ENCODE results near the gene TSSK2.
A peak's percentile ranks its signal among the peaks of the same experiment; 100 is the strongest.

Gene TSSK2

DNA sequence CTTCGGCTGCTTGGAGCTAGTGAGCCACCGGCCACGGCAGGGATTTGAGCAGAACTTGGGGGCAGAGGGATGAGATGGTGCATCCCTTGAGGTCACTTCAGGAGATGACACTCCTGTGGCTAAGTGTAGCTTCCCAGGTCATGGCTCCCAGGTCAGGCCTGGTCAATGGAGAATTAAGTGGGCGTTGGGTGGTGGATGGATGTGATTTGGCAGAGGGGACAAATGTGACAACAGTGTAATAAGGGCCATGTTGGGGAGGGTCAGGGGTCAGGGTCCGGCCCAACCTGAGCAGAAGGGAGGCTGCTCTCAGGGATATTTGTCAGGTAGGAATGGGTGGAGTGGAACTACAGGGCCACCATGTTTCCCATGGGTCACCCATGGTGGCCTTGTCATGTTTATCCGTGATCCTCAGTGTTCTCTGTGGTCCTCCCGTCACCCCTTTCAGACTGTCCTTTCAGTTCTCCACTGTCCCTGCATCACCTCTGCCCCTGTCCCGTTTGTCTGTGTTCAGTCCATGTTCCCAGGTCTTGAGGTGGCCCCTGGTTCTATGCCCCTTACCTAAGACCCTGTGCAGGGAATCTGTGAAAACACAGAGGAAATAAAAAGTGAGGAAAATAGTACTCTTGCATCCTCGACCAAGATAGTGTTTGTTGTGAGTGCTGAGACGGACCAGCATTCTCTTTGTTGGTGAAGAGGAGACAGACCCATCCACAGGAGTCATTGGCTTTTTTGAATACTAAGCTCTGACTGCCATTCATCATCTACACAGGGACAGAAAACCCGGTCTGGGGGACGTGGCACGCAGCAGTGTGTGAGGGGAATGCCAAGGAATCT, 41.3 kb downstream of the TSSK2 start:
- no peak for DNase-seq

DNA sequence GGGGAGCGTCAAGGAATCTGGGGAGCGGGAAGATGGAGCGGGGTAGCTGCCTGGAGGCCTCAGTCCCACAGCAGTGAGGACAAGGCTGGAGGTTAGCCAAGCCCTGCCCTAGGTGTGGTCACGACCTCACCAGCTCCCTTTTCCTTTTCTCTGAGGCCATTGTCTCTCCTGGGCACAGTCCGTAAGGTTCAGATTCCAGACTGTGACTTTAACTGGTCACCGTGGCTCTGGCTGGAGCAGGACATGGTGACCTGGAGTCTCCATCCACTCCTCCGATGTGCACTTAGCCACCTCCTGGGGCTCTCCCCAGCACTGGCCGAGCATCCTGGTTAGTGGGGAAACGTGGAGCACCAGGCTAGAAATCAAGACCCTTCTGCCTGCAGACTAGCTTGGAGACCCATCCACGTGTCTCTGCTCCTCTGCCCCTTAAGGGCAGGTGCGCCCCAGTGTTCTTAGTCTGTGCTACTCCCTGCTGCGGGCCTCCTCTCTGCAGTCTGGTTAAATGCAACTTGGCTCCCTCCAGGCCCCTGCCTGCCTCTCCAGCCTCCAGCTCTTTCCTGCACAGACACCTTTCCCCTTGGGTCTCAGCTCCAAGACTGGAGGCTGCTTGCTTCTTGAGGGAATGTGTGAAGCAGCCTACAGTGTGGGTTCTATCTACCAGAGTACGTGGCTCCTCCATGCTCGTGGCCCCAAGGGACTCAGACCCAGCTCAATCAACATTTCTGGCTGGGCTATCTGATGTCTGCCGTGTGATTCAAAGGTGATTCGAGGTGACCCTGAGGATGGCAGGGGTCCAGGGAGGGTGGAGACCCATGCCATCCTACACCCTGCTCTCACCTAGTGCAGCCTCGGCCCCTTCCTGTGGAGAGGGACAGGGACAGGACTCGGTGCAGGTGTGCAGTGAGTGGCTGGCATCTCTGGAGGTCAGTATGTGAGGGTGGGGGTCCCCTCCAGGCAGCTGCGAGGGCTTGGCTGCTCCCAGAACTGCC, 42.2 kb downstream of the TSSK2 start:
- no peak for DNase-seq

DNA sequence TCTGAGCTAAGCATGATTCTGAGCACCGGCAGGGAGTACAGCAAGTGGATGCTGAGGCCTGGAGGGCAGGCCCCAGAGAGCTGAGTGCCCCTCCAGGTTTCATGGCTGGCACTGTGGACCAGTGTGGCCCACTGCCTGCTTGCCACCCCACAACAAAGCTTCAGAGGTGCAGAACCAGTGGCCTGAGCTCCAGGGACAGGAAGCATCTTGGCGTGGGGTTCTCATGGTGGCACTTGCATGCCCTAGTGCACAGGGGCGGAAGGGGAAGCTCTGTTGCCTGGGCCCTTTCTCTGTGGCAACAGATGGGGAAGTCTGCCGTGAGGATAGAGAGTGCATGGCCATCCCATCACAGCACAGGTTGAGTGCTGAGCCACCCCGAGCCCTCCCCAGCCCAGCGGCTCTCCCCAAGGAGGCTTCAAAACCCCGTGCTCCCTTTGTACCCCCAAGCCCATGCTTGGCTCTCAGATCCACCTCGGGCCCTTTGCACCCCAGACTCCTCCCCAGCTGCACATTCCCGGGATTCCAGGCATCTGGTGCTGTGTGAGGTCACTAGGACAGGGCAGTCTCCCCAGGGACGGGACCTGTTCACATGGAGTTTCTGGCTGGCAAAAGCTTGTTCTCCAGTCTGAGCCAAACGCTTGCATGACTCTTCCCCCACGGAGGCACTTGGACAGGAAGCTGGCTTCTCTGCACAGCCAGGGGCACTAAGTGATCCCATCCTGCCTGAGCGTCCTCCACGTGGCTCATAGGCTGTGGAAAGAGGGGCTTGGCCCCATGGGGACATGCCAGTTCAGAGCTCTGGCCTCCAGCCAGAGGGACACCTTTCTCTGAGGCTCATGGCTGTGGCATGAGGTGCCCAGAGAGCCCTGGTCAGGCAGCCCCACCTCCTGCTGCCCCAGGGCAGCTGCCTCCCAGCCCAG, 43.3 kb downstream of the TSSK2 start:
- no peak for DNase-seq

DNA sequence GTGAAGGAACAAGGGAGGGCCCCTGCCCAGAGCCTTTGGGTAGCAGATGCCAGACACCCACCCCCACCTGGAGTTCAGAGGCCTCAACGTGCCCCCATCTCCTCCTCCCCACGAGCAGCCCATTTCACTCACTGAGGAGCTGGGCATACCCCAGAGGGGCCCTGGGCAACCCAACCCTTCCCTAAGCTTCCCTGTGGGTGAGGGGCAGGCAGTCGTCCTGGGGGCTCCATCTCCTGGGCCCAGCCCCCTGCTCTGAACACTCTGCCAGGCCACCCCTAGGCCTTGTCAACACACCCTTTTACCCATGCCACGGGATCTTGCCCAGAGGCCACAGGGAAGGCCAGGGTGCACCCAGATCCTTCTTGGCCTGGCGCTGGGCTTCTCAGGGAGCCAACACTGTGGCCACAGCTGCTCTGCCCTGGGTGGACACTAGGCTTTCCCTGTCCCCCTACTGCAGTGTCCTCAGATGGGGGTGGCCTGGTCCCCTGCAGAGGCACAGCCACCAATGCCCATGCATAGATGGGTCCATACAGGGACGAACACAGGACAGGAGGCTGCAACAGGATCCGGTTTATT, 44.0 kb downstream of the TSSK2 start:
- DNase-seq = no peak

DNA sequence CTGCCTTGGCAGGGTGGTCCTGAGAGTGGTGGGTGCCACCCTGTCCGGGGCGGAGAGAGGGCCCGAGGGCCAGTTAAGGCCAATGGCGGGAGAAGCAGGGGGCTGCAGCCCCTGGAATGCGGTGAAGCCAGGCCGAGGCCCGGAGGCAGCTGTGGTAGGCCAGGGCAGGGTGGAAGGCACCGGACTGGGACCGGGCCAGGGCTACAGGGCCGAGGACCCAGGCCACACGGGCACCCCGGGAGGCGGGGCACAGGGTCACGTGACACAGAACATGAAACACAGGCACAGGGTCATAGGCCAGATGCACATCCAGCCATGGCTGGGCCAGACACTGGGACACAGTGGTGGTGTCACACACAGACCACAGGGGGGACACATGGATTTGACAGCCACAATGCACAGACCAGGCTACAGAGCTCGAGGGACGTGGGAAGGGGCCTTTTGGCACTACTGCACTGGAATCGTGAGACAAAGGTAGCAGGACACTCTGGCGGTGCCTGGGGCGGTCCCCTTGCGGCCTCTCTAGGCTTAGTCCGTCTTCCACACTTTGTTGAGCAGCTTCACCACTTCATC, 44.6 kb downstream of the TSSK2 start:
- DNase-seq = no peak

DNA sequence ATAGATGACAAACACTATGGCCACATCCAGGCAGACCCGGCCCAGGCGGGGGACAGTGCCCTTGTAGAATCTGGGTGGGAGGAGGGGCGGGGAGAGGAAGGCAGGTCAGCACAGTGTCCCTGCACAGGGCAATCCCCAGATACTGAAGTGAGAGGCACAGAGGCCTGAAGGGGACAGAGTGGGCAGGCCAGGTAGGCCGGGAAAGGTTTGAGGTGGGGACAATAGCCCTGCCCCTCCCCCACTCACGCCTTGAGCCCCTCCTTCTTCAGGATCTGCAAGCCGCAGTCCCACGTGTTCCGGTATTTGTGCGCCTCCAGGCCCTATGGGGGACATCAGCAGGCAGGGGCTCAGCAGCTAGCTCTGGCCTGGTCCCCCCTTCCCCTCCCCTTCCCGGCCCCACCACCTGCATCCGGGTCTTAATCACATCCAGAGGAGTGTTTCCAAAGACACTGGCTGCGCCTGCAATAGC, 45.1 kb downstream of the TSSK2 start:
- no peak for DNase-seq

DNA sequence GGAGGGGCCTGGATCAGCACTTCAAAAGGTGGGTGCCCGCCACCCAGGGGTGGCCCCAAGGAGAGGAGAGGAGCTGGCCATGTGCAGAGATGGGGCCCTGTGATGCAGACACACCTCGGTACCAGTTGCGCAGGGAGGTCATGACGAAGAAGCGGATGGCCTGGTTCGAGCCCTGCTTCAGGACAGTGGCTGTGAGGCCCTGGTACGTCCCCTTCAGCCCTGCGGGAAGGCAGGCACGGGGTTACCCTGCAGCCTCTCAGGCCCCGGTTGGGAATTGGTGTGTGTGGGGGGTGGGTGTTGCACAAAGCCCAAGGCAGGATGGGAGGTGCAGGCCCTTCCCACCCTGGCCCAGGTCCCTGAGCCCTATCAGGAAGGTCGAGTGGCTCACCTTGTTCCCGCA, 45.6 kb downstream of the TSSK2 start:
- DNase-seq = no peak

DNA sequence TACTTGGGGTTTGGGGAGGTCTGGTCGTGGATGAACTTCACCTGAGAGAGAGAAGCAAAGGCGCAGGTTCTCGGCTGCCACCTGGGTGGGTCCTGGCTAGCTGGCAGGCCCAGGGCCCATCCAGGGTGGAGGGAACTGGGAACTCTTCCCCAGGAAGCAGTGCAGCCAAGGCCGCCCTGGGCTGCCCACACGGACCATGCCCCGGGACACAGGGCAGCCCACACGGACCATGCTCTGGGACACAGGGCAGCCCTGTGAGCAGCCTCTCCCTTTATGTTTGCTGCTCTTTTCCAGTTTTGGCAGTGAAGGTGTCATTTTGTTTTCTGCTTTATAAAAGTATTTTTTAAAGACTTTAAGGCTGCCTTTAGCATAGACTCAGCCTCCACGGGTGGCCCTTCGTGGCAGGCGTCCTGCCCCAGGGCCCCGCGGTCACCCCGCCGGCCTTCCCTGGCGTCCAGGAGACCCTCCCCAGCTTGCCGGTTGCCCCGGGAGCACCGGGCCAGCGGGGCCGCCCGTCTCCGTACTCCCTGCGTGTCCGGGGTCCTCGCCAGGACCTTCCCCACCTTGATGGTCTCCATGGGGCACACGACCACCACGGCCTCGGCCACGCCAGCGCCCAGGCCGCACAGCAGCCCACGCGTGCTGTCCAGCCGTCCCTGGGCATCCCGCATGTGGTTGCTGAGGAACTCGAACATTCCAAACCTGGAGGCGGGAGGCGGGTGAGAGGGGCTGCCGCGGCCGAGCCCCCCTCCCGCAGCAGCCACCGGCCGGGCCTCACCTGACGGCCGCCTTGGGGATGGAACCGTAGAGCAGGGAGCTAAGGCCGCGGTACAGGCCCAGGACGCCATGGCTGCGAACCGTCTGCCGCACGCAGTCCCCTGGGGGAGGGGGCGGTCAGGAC, 46.3 kb downstream of the TSSK2 start:
- DNase-seq = no peak

DNA sequence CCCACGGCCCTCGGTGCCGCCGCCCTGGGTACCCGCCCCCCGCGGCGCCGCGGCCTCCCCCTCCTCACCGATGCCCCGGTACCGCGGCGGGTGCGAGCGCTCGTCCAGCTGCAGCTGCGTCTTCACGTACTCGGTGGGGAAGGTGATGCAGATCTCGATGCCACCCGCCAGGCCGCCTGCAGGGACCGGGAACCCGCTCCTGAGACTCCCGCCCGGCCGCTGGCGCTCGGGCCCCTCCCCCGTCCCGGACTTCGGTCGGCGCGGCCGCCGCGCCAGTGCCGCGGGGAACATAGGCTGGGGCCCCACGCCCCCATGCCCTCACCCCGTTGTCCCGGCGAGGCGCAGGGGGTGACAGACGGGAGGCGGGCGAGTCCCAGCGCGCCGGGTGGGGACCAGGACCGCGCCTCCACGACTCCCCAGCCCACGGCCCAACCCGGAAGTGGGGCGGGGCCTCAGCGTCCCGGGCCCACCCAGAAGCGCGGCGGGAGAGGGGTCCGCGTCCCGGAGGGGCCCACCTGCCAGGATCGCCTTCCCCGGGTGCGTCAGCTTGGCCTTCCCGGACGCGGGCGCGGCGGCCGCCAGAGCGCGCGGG, 47.1 kb downstream of the TSSK2 start:
- DNase-seq = peak; percentile 78

DNA sequence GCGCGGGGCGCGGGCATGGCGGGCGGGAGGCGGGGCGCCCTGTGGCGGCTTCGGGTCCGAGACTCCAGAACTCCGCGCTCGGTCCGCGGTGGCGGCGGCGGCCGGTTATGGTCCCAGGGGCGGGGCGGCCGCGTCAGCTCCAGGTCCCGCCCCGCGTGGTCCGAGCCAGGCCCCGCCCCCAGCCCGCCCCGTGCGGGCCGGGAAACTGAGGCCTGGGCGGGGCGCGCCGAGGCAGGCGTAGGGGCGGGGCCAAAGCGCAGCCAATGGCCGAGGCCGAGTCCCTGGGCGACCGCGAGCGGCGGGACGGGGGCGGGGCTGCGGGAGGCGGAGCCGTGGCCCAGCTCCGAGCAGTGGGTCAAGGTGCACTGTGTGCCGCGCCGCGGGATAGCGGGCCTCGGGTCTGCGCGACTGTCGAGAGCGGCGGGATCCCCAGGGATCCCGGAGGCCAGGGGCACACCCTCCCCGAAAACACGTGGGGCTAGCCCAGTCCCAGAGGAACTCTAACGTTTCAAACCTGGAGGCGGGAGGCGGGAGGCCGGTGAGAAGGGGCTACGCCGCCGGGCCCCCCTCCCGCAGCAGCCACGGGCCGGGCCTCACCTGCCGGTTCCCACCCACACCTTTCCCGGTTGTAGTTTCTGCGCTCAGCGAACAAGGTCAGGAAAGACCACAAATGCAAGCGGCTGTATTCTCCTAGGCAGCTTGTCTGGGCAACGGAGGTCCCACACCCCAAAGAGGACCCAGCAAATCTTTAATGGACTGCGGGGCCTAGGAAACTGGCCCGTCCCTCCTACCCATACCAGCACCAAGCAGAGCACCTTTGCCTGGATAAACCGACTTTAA, 47.8 kb downstream of the TSSK2 start, which contains the start of gene SLC25A1:
TSS of gene SLC25A1 (minus strand) at position 80 of the 840 bp plus-strand sequence. CDS start at position 17, 63 bp downstream.
- peak; percentile 91 for DNase-seq

DNA sequence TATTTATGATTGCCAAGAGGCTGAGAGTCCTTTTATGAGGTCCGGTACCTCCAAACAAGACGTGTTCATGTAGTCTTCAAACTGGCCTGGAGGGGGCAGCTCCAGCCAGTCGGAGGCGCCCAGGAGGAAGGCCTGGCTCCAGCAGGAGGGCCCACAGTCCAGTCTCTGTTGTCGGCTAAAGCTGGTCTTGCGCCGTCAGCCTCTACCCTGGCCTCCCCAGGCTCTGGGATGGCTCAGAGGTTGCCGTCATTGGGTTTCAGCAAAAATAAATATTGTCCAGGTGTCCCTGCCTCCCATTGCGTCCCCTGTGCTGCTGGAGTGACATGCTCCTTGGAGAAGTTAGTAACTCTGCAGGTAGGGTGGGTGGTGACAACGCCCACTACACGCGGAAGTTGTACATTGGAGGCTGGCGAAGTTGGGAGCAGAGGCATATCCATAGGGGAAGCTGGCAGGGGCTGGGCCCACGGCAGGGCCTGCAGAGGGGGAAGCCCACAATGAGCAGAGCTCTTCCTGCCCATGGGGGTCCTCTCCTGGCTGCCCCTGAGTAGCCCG, 48.5 kb downstream of the TSSK2 start:
- DNase-seq = no peak

DNA sequence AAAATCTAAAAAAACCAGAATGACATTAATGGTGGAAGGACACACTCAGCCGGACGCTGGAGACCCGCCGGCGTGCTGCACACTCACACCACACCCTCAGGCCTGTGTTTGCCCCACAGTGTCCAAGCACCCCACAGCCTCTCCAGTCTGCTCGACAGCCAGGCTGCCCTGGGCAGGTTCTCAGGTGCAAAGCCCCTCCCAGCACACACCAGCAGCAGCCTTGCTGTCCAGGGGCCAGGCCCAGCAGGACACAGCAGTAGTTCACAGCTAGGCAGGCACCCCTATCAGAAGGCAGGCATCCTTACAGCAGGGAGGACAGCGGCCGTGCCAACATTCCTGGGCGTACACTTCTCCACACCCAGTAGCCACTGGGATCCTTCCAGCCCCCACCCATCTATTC, 49.1 kb downstream of the TSSK2 start:
- no peak for DNase-seq

DNA sequence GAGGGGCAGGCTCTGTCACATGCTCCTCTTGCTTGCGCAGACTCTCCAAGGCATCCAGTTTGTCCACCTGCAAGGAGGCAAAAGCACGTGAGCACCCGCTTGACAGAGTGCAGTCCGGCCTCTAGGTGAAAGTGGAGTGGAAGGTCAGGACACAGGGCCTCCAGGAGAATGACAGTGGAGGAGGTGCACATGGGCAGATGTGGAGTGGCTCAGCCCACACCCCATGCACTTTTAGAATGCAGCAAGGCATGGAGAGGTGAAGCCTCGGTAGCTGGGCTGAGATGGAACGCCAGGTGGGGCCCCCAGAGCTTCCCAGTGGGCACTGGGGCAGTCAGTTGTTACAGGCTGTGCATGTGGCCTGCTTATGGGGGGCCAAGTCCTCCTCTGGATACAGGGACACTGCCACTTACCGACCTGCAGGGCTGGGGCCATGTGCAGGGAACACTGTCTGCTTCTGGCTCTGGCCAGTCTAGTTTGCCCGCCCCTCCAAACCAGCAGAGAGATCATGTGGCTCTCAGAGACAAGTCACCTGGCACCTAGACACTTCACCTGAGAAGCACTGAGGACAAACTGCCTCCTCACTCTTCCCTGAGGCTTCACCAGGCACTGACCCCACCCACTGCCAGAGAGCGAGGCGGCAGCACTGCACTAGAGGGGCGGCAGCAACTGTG, 49.8 kb downstream of the TSSK2 start:
- no peak for DNase-seq

DNA sequence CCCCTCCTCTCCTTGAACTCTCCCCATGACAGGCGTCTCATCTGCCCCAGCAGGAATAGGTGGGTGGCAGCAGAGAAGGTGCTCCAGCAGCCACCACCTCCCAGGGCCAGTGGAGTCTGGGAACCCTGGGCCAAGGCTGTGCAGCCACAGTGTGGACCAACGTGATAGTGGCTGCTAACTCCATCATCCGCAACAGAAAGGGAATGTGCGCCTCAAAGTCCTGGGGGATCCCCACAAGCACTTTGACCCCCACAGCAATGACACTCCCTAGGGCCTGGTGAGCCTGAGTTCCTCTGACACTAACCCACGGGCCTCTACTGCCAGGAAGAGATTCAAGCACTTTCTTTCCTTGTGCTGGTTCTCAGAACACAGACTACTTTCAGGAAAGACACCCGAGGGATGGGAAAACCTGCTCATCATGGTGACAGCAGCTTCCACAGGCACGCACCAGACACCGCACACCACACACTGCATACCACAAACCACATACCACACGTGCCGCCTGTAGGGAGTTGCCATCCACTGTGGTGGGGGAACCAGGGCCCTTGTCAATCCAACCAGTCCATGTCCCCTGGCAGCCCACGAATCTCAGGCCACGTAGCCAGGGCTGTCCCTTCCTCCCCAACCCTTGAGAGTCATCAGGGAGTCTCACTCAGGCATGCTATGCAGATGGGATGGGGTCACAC, 50.8 kb downstream of the TSSK2 start:
- no peak for DNase-seq
